Measurements from ENCODE around the gene LHB.
A peak's percentile ranks its signal among the peaks of the same experiment; 100 is the strongest.

Gene LHB

DNA sequence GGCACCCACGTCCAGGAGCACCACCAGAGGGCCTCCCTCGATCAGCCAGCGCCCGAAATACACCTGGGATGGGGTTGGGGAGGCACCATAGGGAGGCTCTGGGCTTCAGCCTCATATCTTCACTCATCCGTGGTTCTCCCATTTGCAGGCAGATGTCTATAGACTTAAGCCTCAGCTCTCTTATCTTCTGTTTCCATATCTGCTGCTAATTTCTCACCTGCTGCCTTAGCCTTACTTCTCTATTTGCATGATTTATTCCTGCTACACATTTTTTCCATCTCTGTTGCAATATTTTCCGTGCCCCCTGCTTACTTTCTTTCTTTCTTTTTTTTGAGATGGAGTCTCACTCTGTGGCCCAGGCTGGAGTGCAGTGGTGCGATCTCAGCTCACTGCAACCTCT is 29.6 kb downstream of the LHB start:
- Histone ChIP-seq H2AFZ (ENCODE audit: low read length) (no peak overlapping the region), H3K4me1 (ENCODE audit: insufficient read depth, low read length, poor library complexity, severe bottlenecking) (peaks cover 11% of the 10 kb centered on the region), H4K20me1 (ENCODE audit: insufficient read depth, low read length, poor library complexity, severe bottlenecking) (peaks cover 7% of the 10 kb centered on the region), H3K9me2 (replicated peaks; ENCODE audit: low read depth, low read length) (no peaks in the 10 kb centered on the region), H3K4me3 (ENCODE audit: low read length, poor library complexity, severe bottlenecking) (no peak overlapping the region), H3F3A (ENCODE audit: low read depth) (no peaks in the 10 kb centered on the region), H3K79me2 (ENCODE audit: insufficient read depth, low read length) (peaks cover 24% of the 10 kb centered on the region), H3K27me3 (ENCODE audit: insufficient read depth, low read length, poor library complexity, severe bottlenecking) (no peaks in the 10 kb centered on the region), H3K4me2 (ENCODE audit: low read depth, low read length, poor library complexity, severe bottlenecking) (no peak overlapping the region), H3K9ac (ENCODE audit: low read depth, low read length, poor library complexity, severe bottlenecking) (no peak overlapping the region), H3K9me3 (ENCODE audit: insufficient read depth, low read depth, low read length) (no peaks in the 10 kb centered on the region), H3K36me3 (ENCODE audit: insufficient read depth, low read length) (no peaks in the 10 kb centered on the region; the same call in 1 of the 2 replicates)
- TF ChIP-seq EZH2phosphoT487 (IDR thresholded peaks at IDR 0.05; ENCODE audit: borderline replicate concordance) (no peak), CTCF (conservative IDR thresholded peaks at IDR 0.05; ENCODE audit: low read length) (peak; percentile 16; the same call in 1 of the 2 replicates)

GRCh38 chr19:48986211-48986610 is 30.7 kb downstream of the LHB start:
- no peak overlapping the region for H3K4me2 ChIP-seq (ENCODE audit: low read depth, low read length, poor library complexity, severe bottlenecking)
- H2AFZ ChIP-seq (ENCODE audit: low read length), result no peak overlapping the region
- no peaks in the 10 kb centered on the region; the same call in 1 of the 2 replicates for H3K36me3 ChIP-seq (ENCODE audit: insufficient read depth, low read length)
- no peaks in the 10 kb centered on the region for H3K27me3 ChIP-seq (ENCODE audit: insufficient read depth, low read length, poor library complexity, severe bottlenecking)
- H3K9me3 ChIP-seq (ENCODE audit: insufficient read depth, low read depth, low read length), result no peaks in the 10 kb centered on the region
- no peak for TF ChIP-seq EZH2phosphoT487 (IDR thresholded peaks at IDR 0.05; ENCODE audit: borderline replicate concordance)
- no peak for TF ChIP-seq CTCF (conservative IDR thresholded peaks at IDR 0.05; ENCODE audit: low read length)
- H3K79me2 ChIP-seq (ENCODE audit: insufficient read depth, low read length), result peaks cover 13% of the 10 kb centered on the region; the same call in 1 of the 2 replicates
- peaks cover 3% of the 10 kb centered on the region for H4K20me1 ChIP-seq (ENCODE audit: insufficient read depth, low read length, poor library complexity, severe bottlenecking)
- H3F3A ChIP-seq (ENCODE audit: low read depth), result no peaks in the 10 kb centered on the region
- H3K4me1 ChIP-seq (ENCODE audit: insufficient read depth, low read length, poor library complexity, severe bottlenecking), result peaks cover 3% of the 10 kb centered on the region
- no peaks in the 10 kb centered on the region for H3K9me2 ChIP-seq (replicated peaks; ENCODE audit: low read depth, low read length)
- H3K9ac ChIP-seq (ENCODE audit: low read depth, low read length, poor library complexity, severe bottlenecking), result no peak overlapping the region
- H3K4me3 ChIP-seq (ENCODE audit: low read length, poor library complexity, severe bottlenecking), result no peak overlapping the region

DNA sequence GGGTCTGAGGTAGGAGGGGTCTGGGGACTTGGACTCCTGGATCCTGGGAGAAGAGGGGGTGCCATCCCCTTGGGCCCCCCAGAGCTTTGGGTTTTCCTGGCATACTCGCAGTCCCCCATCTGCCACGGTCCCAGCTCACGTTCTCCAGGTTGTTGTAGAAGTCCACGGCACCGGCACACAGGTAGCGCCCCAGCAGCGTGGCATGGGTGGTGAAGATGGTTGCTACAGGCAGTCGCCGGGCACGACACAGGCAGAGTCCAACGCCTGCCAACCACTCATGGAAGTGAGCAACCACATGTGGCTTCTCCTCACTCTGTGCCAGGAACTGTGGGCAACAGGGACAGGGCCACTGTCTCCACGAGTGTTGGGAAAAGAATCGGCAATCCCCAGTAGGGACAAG is 31.2 kb downstream of the LHB start:
- no peaks in the 10 kb centered on the region for H3K9me3 ChIP-seq (ENCODE audit: insufficient read depth, low read depth, low read length)
- no peaks in the 10 kb centered on the region for H3K4me1 ChIP-seq (ENCODE audit: insufficient read depth, low read length, poor library complexity, severe bottlenecking)
- H3F3A ChIP-seq (ENCODE audit: low read depth), result no peaks in the 10 kb centered on the region
- H4K20me1 ChIP-seq (ENCODE audit: insufficient read depth, low read length, poor library complexity, severe bottlenecking), result no peaks in the 10 kb centered on the region
- H3K9me2 ChIP-seq (replicated peaks; ENCODE audit: low read depth, low read length), result no peaks in the 10 kb centered on the region
- H3K4me3 ChIP-seq (ENCODE audit: low read length, poor library complexity, severe bottlenecking), result no peak overlapping the region
- peaks cover 8% of the 10 kb centered on the region; the same call in 1 of the 2 replicates for H3K79me2 ChIP-seq (ENCODE audit: insufficient read depth, low read length)
- H3K27me3 ChIP-seq (ENCODE audit: insufficient read depth, low read length, poor library complexity, severe bottlenecking), result no peaks in the 10 kb centered on the region
- H2AFZ ChIP-seq (ENCODE audit: low read length), result no peak overlapping the region
- no peak for TF ChIP-seq CTCF (conservative IDR thresholded peaks at IDR 0.05; ENCODE audit: low read length)
- no peaks in the 10 kb centered on the region; the same call in 1 of the 2 replicates for H3K36me3 ChIP-seq (ENCODE audit: insufficient read depth, low read length)
- H3K9ac ChIP-seq (ENCODE audit: low read depth, low read length, poor library complexity, severe bottlenecking), result no peak overlapping the region
- H3K4me2 ChIP-seq (ENCODE audit: low read depth, low read length, poor library complexity, severe bottlenecking), result no peak overlapping the region
